Measurements from ENCODE around the gene EFHD1. TPM values are rescaled to one million over a fixed set of nuclear protein-coding genes. Genes with fewer than 3 reads are reported as not detected.
A peak's percentile ranks its signal among the peaks of the same experiment; 100 is the strongest.

Gene EFHD1
- total and polyA plus RNA-seq, 2 experiments from 2014 or later: 3.4 to 6.4 TPM

- Mint-ChIP-seq H3K9me3 (no peaks in the 10 kb centered on the region), H3K27ac (no peak overlapping the region), H3K27me3 (ENCODE audit: insufficient read depth, low read depth, poor library complexity) (peaks cover 2% of the 10 kb centered on the region), H3K36me3 (ENCODE audit: low read depth) (no peaks in the 10 kb centered on the region), H3K4me1 (peaks cover 3% of the 10 kb centered on the region; the same call in 1 of the 3 replicates), H3K4me3 (no peak overlapping the region)
- no peak overlapping the region for H2AFZ ChIP-seq
- peaks cover 4% of the 10 kb centered on the region for H3K27me3 ChIP-seq (ENCODE audit: insufficient read depth)
- no peak for DNase-seq (ENCODE audit: low spot score)
- TF ChIP-seq EZH2phosphoT487 (IDR thresholded peaks at IDR 0.05; ENCODE audit: unreplicated experiment) (no peak), STAT1 (IDR thresholded peaks at IDR 0.05; ENCODE audit: unreplicated experiment) (no peak)
- ATAC-seq: no peak
- no peaks in the 10 kb centered on the region for H3K79me2 ChIP-seq (replicated peaks; ENCODE audit: insufficient read depth)
- no peaks in the 10 kb centered on the region for H3K4me1 ChIP-seq (ENCODE audit: insufficient read depth)
- H3K36me3 ChIP-seq (ENCODE audit: insufficient read depth): no peaks in the 10 kb centered on the region
- no peak overlapping the region for H3K4me3 ChIP-seq
- no peaks in the 10 kb centered on the region for H3K9me2 ChIP-seq (ENCODE audit: insufficient read depth)
- H3F3A ChIP-seq (replicated peaks; ENCODE audit: low read depth): no peaks in the 10 kb centered on the region
- H3K27ac ChIP-seq (ENCODE audit: low read depth): no peak overlapping the region
- H3K4me2 ChIP-seq: no peak overlapping the region
- H4K20me1 ChIP-seq (replicated peaks; ENCODE audit: insufficient read depth): no peaks in the 10 kb centered on the region
Measured at GRCh38 chr2:232626584-232626983, 6.8 kb upstream of the EFHD1 start.

- H3K27ac Mint-ChIP-seq: no peak overlapping the region
- Histone ChIP-seq H3F3A (replicated peaks; ENCODE audit: low read depth) (peaks cover 9% of the 10 kb centered on the region; the same call in 1 of the 2 replicates), H4K20me1 (replicated peaks; ENCODE audit: insufficient read depth) (no peaks in the 10 kb centered on the region)
Measured at GRCh38 chr2:232628466-232629128, 4.8 kb upstream of the EFHD1 start.

More at GRCh38 chr2:232628466-232629128, 4.8 kb upstream of the EFHD1 start:
- H3K27ac ChIP-seq (ENCODE audit: low read depth): no peak overlapping the region
- peak overlapping the region; percentile 66; the same call in 1 of the 2 replicates for H2AFZ ChIP-seq
- ATAC-seq (no peak), DNase-seq (ENCODE audit: low spot score) (no peak)
- no peaks in the 10 kb centered on the region for H3K36me3 ChIP-seq (ENCODE audit: insufficient read depth)
- Mint-ChIP-seq H3K9me3 (no peaks in the 10 kb centered on the region), H3K4me3 (no peak overlapping the region), H3K36me3 (ENCODE audit: low read depth) (no peaks in the 10 kb centered on the region), H3K27me3 (ENCODE audit: insufficient read depth, low read depth, poor library complexity) (peaks cover 10% of the 10 kb centered on the region), H3K4me1 (peaks cover 8% of the 10 kb centered on the region; the same call in 2 of the 3 replicates)
- peaks cover 5% of the 10 kb centered on the region; the same call in 1 of the 2 replicates for H3K4me1 ChIP-seq (ENCODE audit: insufficient read depth)
- TF ChIP-seq ZNF462 (CRISPR knock-in tag; IDR thresholded peaks at IDR 0.05) (no peak), EZH2phosphoT487 (IDR thresholded peaks at IDR 0.05; ENCODE audit: unreplicated experiment) (no peak), REST (IDR thresholded peaks at IDR 0.05; ENCODE audit: unreplicated experiment) (no peak), ETS1 (IDR thresholded peaks at IDR 0.05) (no peak), POLR2AphosphoS5 (IDR thresholded peaks at IDR 0.05; ENCODE audit: low read depth) (no peak)
- H3K79me2 ChIP-seq (replicated peaks; ENCODE audit: insufficient read depth): no peaks in the 10 kb centered on the region
- H3K4me2 ChIP-seq: no peak overlapping the region
- peaks cover 24% of the 10 kb centered on the region for H3K27me3 ChIP-seq (ENCODE audit: insufficient read depth)
- H3K9me2 ChIP-seq (ENCODE audit: insufficient read depth): no peaks in the 10 kb centered on the region
- H3K4me3 ChIP-seq: no peak overlapping the region

Measured in GM23338 (cell line).